WTC11 (cell line): ENCODE measurements around the gene C1orf56. TPM values are rescaled to one million over a fixed set of nuclear protein-coding genes. Genes with fewer than 3 reads are reported as not detected.

Experiments
- ATAC-seq: fragments of 200-7000 bp; cut with Tn5 transposase; 2 replicates; pipeline ENCODE4 v1.10.0; 2021; ENCODE audit warnings: mild to moderate bottlenecking, moderate library complexity
- CTCF ChIA-PET: fragments of 300-600 bp; sonication (Branson Sonifier 250); formaldehyde crosslinking; loops from one replicate; lab custom pipeline; 2021; ENCODE audit warnings: antibody characterized with exemption; lab: Charles Lee
- POLR2A ChIA-PET: fragments of 350-600 bp; sonication (Branson Sonifier 250); formaldehyde crosslinking; loops from one replicate; lab custom pipeline; 2021; ENCODE audit warnings: antibody characterized with exemption; lab: Charles Lee
- DNase-seq: peaks from one replicate; pipeline ENCODE4 v3.0.0; 2021; ENCODE audit warnings: low spot score
- H3K27ac Mint-ChIP-seq: 2 replicates; pipeline ENCODE4 v1.8.0; 2021; ENCODE audit warnings: mixed read lengths
- H3K27me3 Mint-ChIP-seq: 2 replicates; pipeline ENCODE4 v1.8.0; 2021; ENCODE audit warnings: low read depth, mild to moderate bottlenecking, moderate library complexity, mixed read lengths
- H3K36me3 Mint-ChIP-seq: 2 replicates; pipeline ENCODE4 v1.8.0; 2021; ENCODE audit warnings: mixed read lengths
- H3K4me1 Mint-ChIP-seq: 2 replicates; pipeline ENCODE4 v1.8.0; 2022; ENCODE audit warnings: mixed read lengths
- H3K4me3 Mint-ChIP-seq: 2 replicates; pipeline ENCODE4 v1.8.0; 2021; ENCODE audit warnings: mild to moderate bottlenecking, moderate library complexity, mixed read lengths
- H3K9me3 Mint-ChIP-seq: 2 replicates; pipeline ENCODE4 v1.8.0; 2021; ENCODE audit warnings: mixed read lengths
- AR ChIP-seq: fragments of 250-450 bp; sonication (Bioruptor Pico); IDR thresholded peaks from 2 replicates; pipeline ENCODE4 v1.9.0; 2021; ENCODE audit warnings: mild to moderate bottlenecking
- ATF1 ChIP-seq: sonication (generic); formaldehyde crosslinking; IDR thresholded peaks from 2 replicates; pipeline ENCODE4 v1.8.1; 2023; ENCODE audit warnings: mild to moderate bottlenecking, moderate library complexity, missing genetic modification reagents
- ATF3 ChIP-seq: sonication (generic); formaldehyde crosslinking; conservative IDR thresholded peaks from 2 replicates; pipeline ENCODE4 v1.8.1; 2022; ENCODE audit warnings: mild to moderate bottlenecking, missing genetic modification reagents
- CREM ChIP-seq: sonication (generic); formaldehyde crosslinking; IDR thresholded peaks from 2 replicates; pipeline ENCODE4 v1.8.1; 2022; ENCODE audit warnings: mild to moderate bottlenecking, missing genetic modification reagents, moderate library complexity
- FOXJ3 ChIP-seq: sonication (generic); formaldehyde crosslinking; IDR thresholded peaks from 2 replicates; pipeline ENCODE4 v1.9.0; 2021; ENCODE audit warnings: missing genetic modification reagents, mild to moderate bottlenecking, borderline replicate concordance
- FOXK1 ChIP-seq: sonication (generic); formaldehyde crosslinking; IDR thresholded peaks from 2 replicates; pipeline ENCODE4 v1.8.0; 2022; ENCODE audit warnings: mild to moderate bottlenecking, moderate library complexity, missing genetic modification reagents
- FOXP1 ChIP-seq: sonication (generic); formaldehyde crosslinking; IDR thresholded peaks from 2 replicates; pipeline ENCODE4 v1.8.0; 2022; ENCODE audit warnings: missing genetic modification reagents, mild to moderate bottlenecking, moderate library complexity, borderline replicate concordance
- HMGXB4 ChIP-seq: sonication (generic); formaldehyde crosslinking; IDR thresholded peaks from 2 replicates; pipeline ENCODE4 v1.8.1; 2023; ENCODE audit warnings: mild to moderate bottlenecking, moderate library complexity, missing genetic modification reagents
- JAZF1 ChIP-seq: fragments of 250-450 bp; sonication (Bioruptor Pico); IDR thresholded peaks from 2 replicates; pipeline ENCODE4 v1.9.0; 2021; ENCODE audit warnings: moderate library complexity, mild to moderate bottlenecking, inconsistent platforms
- MXD4 ChIP-seq: fragments of 250-450 bp; sonication (Bioruptor Pico); IDR thresholded peaks from 2 replicates; pipeline ENCODE4 v1.8.0; 2021; ENCODE audit warnings: mild to moderate bottlenecking, moderate library complexity, borderline replicate concordance
- NFATC4 ChIP-seq: fragments of 250-450 bp; sonication (Bioruptor Pico); IDR thresholded peaks from 2 replicates; pipeline ENCODE4 v1.9.0; 2021; ENCODE audit warnings: mild to moderate bottlenecking
- NR2C2 ChIP-seq: sonication (generic); formaldehyde crosslinking; IDR thresholded peaks from 2 replicates; pipeline ENCODE4 v1.8.0; 2022; ENCODE audit warnings: mild to moderate bottlenecking, missing genetic modification reagents
- NR3C1 ChIP-seq: sonication (generic); formaldehyde crosslinking; conservative IDR thresholded peaks from 2 replicates; pipeline ENCODE4 v1.8.1; 2023; ENCODE audit warnings: low read depth, mild to moderate bottlenecking, missing genetic modification reagents
- RELA ChIP-seq: sonication (generic); formaldehyde crosslinking; IDR thresholded peaks from 2 replicates; pipeline ENCODE4 v1.8.1; 2022; ENCODE audit warnings: missing genetic modification reagents, mild to moderate bottlenecking, borderline replicate concordance
- SMAD4 ChIP-seq: sonication (generic); formaldehyde crosslinking; IDR thresholded peaks from 2 replicates; pipeline ENCODE4 v1.8.0; 2022; ENCODE audit warnings: mild to moderate bottlenecking, missing genetic modification reagents
- SOX15 ChIP-seq: fragments of 250-450 bp; sonication (Bioruptor Pico); IDR thresholded peaks from 2 replicates; pipeline ENCODE4 v1.9.0; 2021; ENCODE audit warnings: mild to moderate bottlenecking
- TEAD4 ChIP-seq: sonication (generic); formaldehyde crosslinking; IDR thresholded peaks from 2 replicates; pipeline ENCODE4 v1.8.0; 2022; ENCODE audit warnings: mild to moderate bottlenecking, missing genetic modification reagents
- USF2 ChIP-seq: sonication (generic); formaldehyde crosslinking; IDR thresholded peaks from 2 replicates; pipeline ENCODE4 v1.8.1; 2023; ENCODE audit warnings: mild to moderate bottlenecking, missing genetic modification reagents, moderate library complexity
- ZBTB21 ChIP-seq: sonication (generic); formaldehyde crosslinking; IDR thresholded peaks from 2 replicates; pipeline ENCODE4 v1.8.1; 2023; ENCODE audit warnings: mild to moderate bottlenecking, missing genetic modification reagents, borderline replicate concordance
- ZNF219 ChIP-seq: sonication (generic); formaldehyde crosslinking; IDR thresholded peaks from 2 replicates; pipeline ENCODE4 v1.8.0; 2023; ENCODE audit warnings: missing genetic modification reagents, mild to moderate bottlenecking, borderline replicate concordance
- ZNF317 ChIP-seq: sonication (generic); formaldehyde crosslinking; IDR thresholded peaks from 2 replicates; pipeline ENCODE4 v1.8.1; 2023; ENCODE audit warnings: low read depth, mild to moderate bottlenecking, moderate library complexity, missing genetic modification reagents, borderline replicate concordance
- ZNF396 ChIP-seq: fragments of 250-450 bp; sonication (Bioruptor Pico); IDR thresholded peaks from 2 replicates; pipeline ENCODE4 v1.8.0; 2021; ENCODE audit warnings: mild to moderate bottlenecking, moderate library complexity, borderline replicate concordance
- ZNF512 ChIP-seq: sonication (generic); formaldehyde crosslinking; IDR thresholded peaks from 2 replicates; pipeline ENCODE4 v1.8.1; 2022; ENCODE audit warnings: missing genetic modification reagents, borderline replicate concordance
- ZNF532 ChIP-seq: fragments of 250-450 bp; sonication (Bioruptor Pico); IDR thresholded peaks from 2 replicates; pipeline ENCODE4 v1.9.0; 2021; ENCODE audit warnings: mild to moderate bottlenecking, borderline replicate concordance
- total RNA-seq: library from RNA; stranded (reverse); gene quantifications from 3 replicates; pipeline ENCODE4 v1.2.3, GENCODE V29; 2021

C1orf56 gene
- total RNA-seq, 1 experiment from 2014 or later: 2.9 TPM

- 0 out of 2 replicates have a peak, but pooled peaks have one; percentile 34 for TF ChIP-seq ZNF317
- TF ChIP-seq HMGXB4 (CRISPR knock-in tag): no peak
- TF ChIP-seq ZNF532: no peak
- no peak for TF ChIP-seq SOX15 (CRISPR knock-in tag)
- TF ChIP-seq MXD4 (CRISPR knock-in tag): no peak
- no peak for TF ChIP-seq JAZF1 (CRISPR knock-in tag)
- no peak for TF ChIP-seq USF2 (CRISPR knock-in tag)
- peak; percentile 25; the same call in 1 of the 2 replicates for TF ChIP-seq FOXP1 (CRISPR knock-in tag)
- no peak for TF ChIP-seq ATF1 (CRISPR knock-in tag)
Observed at GRCh38 chr1:151006327-151007052, 41.1 kb upstream of the C1orf56 start, which contains the start of gene MINDY1 (continued).

GRCh38 chr1:151007853-151008243, 39.7 kb upstream of the C1orf56 start:
- Mint-ChIP-seq H3K4me1 (peaks cover 38% of the 10 kb centered on the region), H3K36me3 (no peaks in the 10 kb centered on the region), H3K27ac (peak overlapping the region; percentile 99), H3K4me3 (peak overlapping the region; percentile 94), H3K27me3 (no peaks in the 10 kb centered on the region), H3K9me3 (no peaks in the 10 kb centered on the region)
- ATAC-seq (no peak), DNase-seq (no peak)
- CTCF ChIA-PET: interaction anchor here (1.0 kb wide), 1 partner anchor 17 kb away, joined by 4 read pairs; no protein-coding TSS in a partner anchor
- POLR2A ChIA-PET: no interaction called here
- no peak for TF ChIP-seq NR3C1 (CRISPR knock-in tag)
- TF ChIP-seq TEAD4: no peak
- no peak for TF ChIP-seq ZNF317
- no peak for TF ChIP-seq ZNF512 (CRISPR knock-in tag)
- no peak for TF ChIP-seq NR2C2 (CRISPR knock-in tag)
- no peak for TF ChIP-seq AR
- no peak for TF ChIP-seq ZNF219 (CRISPR knock-in tag)
- no peak for TF ChIP-seq SMAD4 (CRISPR knock-in tag)
- no peak for TF ChIP-seq RELA (CRISPR knock-in tag)
- TF ChIP-seq NFATC4 (CRISPR knock-in tag): no peak
- no peak for TF ChIP-seq ZBTB21 (CRISPR knock-in tag)
- no peak for TF ChIP-seq FOXK1 (CRISPR knock-in tag)
- no peak for TF ChIP-seq FOXJ3 (CRISPR knock-in tag)
- no peak for TF ChIP-seq ZNF396
- no peak for TF ChIP-seq CREM (CRISPR knock-in tag)
- TF ChIP-seq ATF3: no peak
